Measurements from ENCODE around the gene ZNF653.

- peak; percentile 28; the same call in 1 of the 2 replicates for TF ChIP-seq EP300 (IDR thresholded peaks at IDR 0.05; ENCODE audit: low read length)
- TF ChIP-seq CTCF (IDR thresholded peaks at IDR 0.05 in 2 of 3, conservative IDR thresholded peaks at IDR 0.05 in 1 of 3; ENCODE audit: insufficient read depth in 2 of 3, low read depth in 1 of 3, low read length in 3 of 3): peak; percentile 91 to 97 (median 95)
- no peak for TF ChIP-seq CEBPB (tag; IDR thresholded peaks at IDR 0.05)
- no peak for TF ChIP-seq PURB (CRISPR knock-in tag; IDR thresholded peaks at IDR 0.05; ENCODE audit: low read depth)
- TF ChIP-seq JUND (IDR thresholded peaks at IDR 0.05; ENCODE audit: borderline replicate concordance, low read depth, low read length): peak; percentile 40; the same call in 1 of the 2 replicates
- TF ChIP-seq JUND (tag; IDR thresholded peaks at IDR 0.05; ENCODE audit: borderline replicate concordance, low read depth, low read length): no peak; the same call in 2 of the 3 replicates
- no peak for TF ChIP-seq POLR2AphosphoS2 (IDR thresholded peaks at IDR 0.05; ENCODE audit: low read length)
- peak; percentile 100 for TF ChIP-seq MAX (CRISPR knock-in tag; IDR thresholded peaks at IDR 0.05)
Measured at GRCh38 chr19:11482384-11483050, 23.1 kb downstream of the ZNF653 start.

All from K562 (cell line).